IMR-90 (cell line): Measurements from ENCODE around the gene RHOB. TPM values are rescaled to one million over a fixed set of nuclear protein-coding genes. Genes with fewer than 3 reads are reported as not detected.

Experiments used
- ATAC-seq: fragments of 200-7000 bp; cut with Tn5 transposase; 2 replicates; pipeline ENCODE4 v1.9.1; 2020; ENCODE audit warnings: low read depth, mild to moderate bottlenecking, moderate library complexity
- BruUV-seq: library from RNA; stranded (reverse); fragments of 400-500 nt; replicated peaks from 2 replicates; lab custom pipeline; 2021; lab: Mats Ljungman, UMichigan
- CTCF ChIA-PET: fragments of 300-600 bp; formaldehyde crosslinking; extraction: SDS; loops from one replicate; lab custom pipeline; 2021; ENCODE audit warnings: antibody characterized with exemption; lab: Yijun Ruan, JAX
- POLR2A ChIA-PET: fragments of 300-600 bp; sonication (Branson Sonifier 250); formaldehyde crosslinking; loops from one replicate; lab custom pipeline; 2022; ENCODE audit warnings: antibody characterized with exemption; ENCODE audit not compliant: unreplicated experiment; lab: Charles Lee
- DNase-seq: peaks from one replicate; pipeline ENCODE4 v3.0.0; 2013
- H2AFZ ChIP-seq: replicated peaks from 2 replicates; pipeline ENCODE3; 2013; ENCODE audit warnings: low read length, mild to moderate bottlenecking; ENCODE audit not compliant: poor library complexity
- H2AK5ac ChIP-seq: 2 replicates; pipeline ENCODE4 v1.6.1; 2013; ENCODE audit warnings: low read depth, low read length, inconsistent platforms
- H2AK9ac ChIP-seq: replicated peaks from 2 replicates; pipeline ENCODE3; 2013; ENCODE audit warnings: mild to moderate bottlenecking, low read depth, low read length, moderate library complexity; ENCODE audit not compliant: poor library complexity
- H2BK120ac ChIP-seq: 2 replicates; pipeline ENCODE4 v1.6.1; 2013; ENCODE audit warnings: low read depth, low read length, inconsistent platforms
- H2BK15ac ChIP-seq: 3 replicates; pipeline ENCODE4 v1.6.1; 2013; ENCODE audit warnings: low read depth, low read length, inconsistent platforms
- H2BK20ac ChIP-seq: 2 replicates; pipeline ENCODE4 v1.6.1; 2013; ENCODE audit warnings: low read depth, mild to moderate bottlenecking, inconsistent platforms, low read length, moderate library complexity
- H2BK5ac ChIP-seq: 2 replicates; pipeline ENCODE4 v1.6.1; 2013; ENCODE audit warnings: mild to moderate bottlenecking, low read depth, low read length, inconsistent platforms; ENCODE audit not compliant: poor library complexity, severe bottlenecking
- H3K14ac ChIP-seq: replicated peaks from 2 replicates; pipeline ENCODE4 v1.6.1; 2013; ENCODE audit warnings: low read depth, low read length, inconsistent platforms
- H3K18ac ChIP-seq: 2 replicates; pipeline ENCODE4 v1.6.1; 2013; ENCODE audit warnings: low read depth, low read length, control low read depth
- H3K23ac ChIP-seq: 2 replicates; pipeline ENCODE4 v1.6.1; 2013; ENCODE audit warnings: low read depth, low read length, inconsistent platforms
- H3K27ac ChIP-seq: 2 replicates; pipeline ENCODE4 v1.5.1; 2013; ENCODE audit warnings: mild to moderate bottlenecking, control low read depth, low read length; ENCODE audit not compliant: insufficient read depth
- H3K27me3 ChIP-seq: 2 replicates; pipeline ENCODE4 v1.6.1; 2013; ENCODE audit warnings: low read length; ENCODE audit not compliant: control insufficient read depth, insufficient read depth
- H3K36me3 ChIP-seq: 2 replicates; pipeline ENCODE4 v1.6.1; 2013; ENCODE audit warnings: low read length, mixed read lengths; ENCODE audit not compliant: control insufficient read depth, insufficient read depth
- H3K4ac ChIP-seq: 2 replicates; pipeline ENCODE4 v1.6.1; 2013; ENCODE audit warnings: low read depth, low read length, inconsistent platforms
- H3K4me1 ChIP-seq: 2 replicates; pipeline ENCODE4 v1.6.1; 2013; ENCODE audit warnings: low read length, mixed read lengths; ENCODE audit not compliant: control insufficient read depth, insufficient read depth
- H3K4me2 ChIP-seq: 2 replicates; pipeline ENCODE4 v1.6.1; 2013; ENCODE audit warnings: low read depth, mild to moderate bottlenecking, control low read depth, low read length, moderate library complexity
- H3K4me3 ChIP-seq: 2 replicates; pipeline ENCODE4 v1.5.1; 2013; ENCODE audit warnings: low read depth, mild to moderate bottlenecking, control low read depth, low read length, moderate library complexity; ENCODE audit not compliant: insufficient read depth
- H3K56ac ChIP-seq: 2 replicates; pipeline ENCODE4 v1.6.1; 2013; ENCODE audit warnings: low read length, inconsistent platforms; ENCODE audit not compliant: insufficient read depth; ENCODE audit errors: extremely low read depth
- H3K79me1 ChIP-seq, 2 experiments: 2 replicates each; pipeline ENCODE4 v1.6.1; 2013; ENCODE audit warnings: low read length in 2 of 2, inconsistent platforms in 1 of 2, low read depth in 1 of 2
- H3K9ac ChIP-seq: 2 replicates; pipeline ENCODE4 v1.6.1; 2013; ENCODE audit warnings: low read depth, low read length, control low read depth
- H3K9me1 ChIP-seq: 2 replicates; pipeline ENCODE4 v1.6.1; 2013; ENCODE audit warnings: low read length, inconsistent platforms; ENCODE audit not compliant: insufficient read depth
- H3K9me3 ChIP-seq: 2 replicates; pipeline ENCODE4 v1.6.1; 2013; ENCODE audit warnings: low read length; ENCODE audit not compliant: control insufficient read depth, insufficient read depth
- H4K20me1 ChIP-seq: 2 replicates; pipeline ENCODE4 v1.6.1; 2013; ENCODE audit warnings: low read length, inconsistent platforms; ENCODE audit not compliant: insufficient read depth
- H4K5ac ChIP-seq: 2 replicates; pipeline ENCODE4 v1.6.1; 2013; ENCODE audit warnings: mild to moderate bottlenecking, low read depth, low read length, control low read depth
- H4K8ac ChIP-seq, 2 experiments: 2 replicates each; pipeline ENCODE4 v1.6.1; 2013; ENCODE audit warnings: low read depth in 2 of 2, low read length in 2 of 2, control low read depth in 1 of 2, inconsistent platforms in 1 of 2
- H4K91ac ChIP-seq: 2 replicates; pipeline ENCODE4 v1.6.1; 2013; ENCODE audit warnings: low read depth, low read length, inconsistent platforms; ENCODE audit not compliant: insufficient read depth
- BHLHE40 ChIP-seq: fragments of 150-350 bp; IDR thresholded peaks from 2 replicates; pipeline ENCODE4 v1.6.1; 2016; ENCODE audit warnings: mild to moderate bottlenecking, low read depth, low read length
- CTCF ChIP-seq: conservative IDR thresholded peaks from 2 replicates; pipeline ENCODE4 v1.5.1; 2012; ENCODE audit warnings: mild to moderate bottlenecking, low read depth, low read length, improper control_type of control experiment
- FOS ChIP-seq: fragments of 150-350 bp; IDR thresholded peaks from 2 replicates; pipeline ENCODE4 v1.6.1; 2016; ENCODE audit warnings: low read depth, low read length
- MAFK ChIP-seq: IDR thresholded peaks from 2 replicates; pipeline ENCODE4 v1.6.1; 2012; ENCODE audit warnings: low read depth, low read length, improper control_type of control experiment
- MXI1 ChIP-seq: IDR thresholded peaks from 2 replicates; pipeline ENCODE4 v1.6.1; 2012; ENCODE audit warnings: low read depth, mild to moderate bottlenecking, low read length, moderate library complexity, borderline replicate concordance
- RFX5 ChIP-seq: IDR thresholded peaks from 2 replicates; pipeline ENCODE4 v1.8.0; 2012; ENCODE audit warnings: low read depth, mild to moderate bottlenecking, low read length, moderate library complexity
- SMC3 ChIP-seq: fragments of 150-350 bp; IDR thresholded peaks from 2 replicates; pipeline ENCODE4 v1.6.1; 2016; ENCODE audit warnings: low read depth, mild to moderate bottlenecking, antibody characterized with exemption, low read length, moderate library complexity
- WGBS, 2 experiments: methylation state at CpG; one replicate each; pipeline versions ENCODE4 v1.1.5 to v1.1.7; 2013; ENCODE audit warnings: missing lambda C conversion rate in 2 of 2; ENCODE audit not compliant: insufficient read length in 1 of 2; ENCODE audit errors: extremely low coverage in 2 of 2; 5-methylcytosine and 5-hydroxymethylcytosine counted together
- dilution Hi-C: fragments of 300-500 bp; cut with HindIII; formaldehyde crosslinking; loops from one replicate; pipeline ENCODE4 v1.14.3; 2018; ENCODE audit warnings: low sequenced_read_pairs; ENCODE audit not compliant: unreplicated experiment
- in situ Hi-C: fragments of 300-500 bp; cut with MboI; formaldehyde crosslinking; loops from 3 replicates; pipeline ENCODE4 v1.14.3; 2019; ENCODE audit warnings: low sequenced_read_pairs, inconsistent platforms, mixed read lengths
- intact Hi-C: fragments of 100-400 bp; cut with micrococcal nuclease; formaldehyde crosslinking; loops from 2 replicates; pipeline ENCODE4 v1.10.0; 2022
- polyA plus RNA-seq, 3 experiments: library from polyadenylated mRNA; depleted of rRNA; stranded (reverse); fragments of >200 nt; gene quantifications; 2 replicates each; pipeline ENCODE4 v1.2.3, GENCODE V29; 2012; ENCODE audit warnings: low replicate concordance in 1 of 3
- total RNA-seq: library from RNA; depleted of rRNA; stranded (reverse); fragments of >200 nt; gene quantifications from 2 replicates; pipeline ENCODE4 v1.2.3, GENCODE V29; 2012
- TF ChIP-seq, protein P1 (sequence below): fragments of 150-350 bp; IDR thresholded peaks from 2 replicates; pipeline ENCODE4 v1.6.1; 2017; ENCODE audit warnings: mild to moderate bottlenecking, antibody characterized with exemption, low read length, low read depth

RHOB gene
- total and polyA plus RNA-seq, 2 of the 4 experiments (the other 2 are of a cell fraction), result 112 to 149 TPM

DNA sequence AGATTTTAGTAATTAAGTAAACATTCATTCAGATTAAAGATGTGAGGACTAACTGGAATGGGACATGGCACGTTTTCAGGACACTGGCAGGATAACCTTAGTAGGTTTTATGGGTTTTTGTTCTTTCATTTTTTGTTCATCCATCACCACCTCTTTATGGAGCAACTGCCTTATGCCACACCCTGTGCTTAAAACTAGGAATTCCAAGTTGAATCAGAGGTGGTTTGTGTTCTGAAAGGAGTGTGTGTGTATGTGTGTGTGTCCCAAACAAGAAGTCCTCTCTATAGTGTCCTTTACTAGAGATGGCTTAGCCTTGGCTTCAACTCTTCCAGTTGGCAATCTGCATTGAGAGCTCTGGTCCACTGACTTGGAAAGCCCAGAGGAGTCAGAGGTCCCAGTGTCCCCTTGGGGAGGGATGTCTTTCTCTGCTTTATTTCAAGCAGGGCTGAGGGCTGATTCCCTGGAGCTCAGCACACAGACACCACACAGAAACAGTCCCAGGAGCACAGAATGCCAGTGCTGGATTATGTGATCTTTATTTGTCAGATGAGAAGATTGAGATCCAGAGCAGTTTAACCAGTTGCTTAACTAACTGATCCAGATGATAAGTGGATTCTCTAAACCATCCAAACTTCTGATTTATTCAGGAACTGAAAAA lies 25.2 kb downstream of the RHOB start:
- Histone ChIP-seq H4K5ac (no peak overlapping the region), H2BK15ac (no peak overlapping the region), H3K14ac (no peak overlapping the region), H3K27ac (no peak overlapping the region), H3K27me3 (peaks cover 17% of the 10 kb centered on the region), H3K9ac (no peak overlapping the region), H4K20me1 (no peaks in the 10 kb centered on the region), H3K9me3 (no peaks in the 10 kb centered on the region), H3K4me2 (no peak overlapping the region), H3K9me1 (no peaks in the 10 kb centered on the region; the same call in 1 of the 2 replicates), H3K36me3 (no peaks in the 10 kb centered on the region), H2BK20ac (no peak overlapping the region), H2BK5ac (no peak overlapping the region), H3K4ac (no peak overlapping the region), H3K4me1 (peaks cover 3% of the 10 kb centered on the region), H4K8ac (no peak overlapping the region), H2AK5ac (no peak overlapping the region), H2AK9ac (no peak overlapping the region), H4K91ac (no peak overlapping the region), H2BK120ac (no peak overlapping the region), H3K56ac (no peak overlapping the region), H2AFZ (no peak overlapping the region), H3K79me1 (no peaks in the 10 kb centered on the region), H3K4me3 (no peak overlapping the region), H3K18ac (no peak overlapping the region), H3K23ac (no peak overlapping the region)
- in situ Hi-C loops, result no loop called here
- intact Hi-C loops, result no loop called here
- WGBS, 2 experiments, result no CpG with 5 or more reads among the region's 1 CpG
- no peak for TF ChIP-seq MAFK
- TF ChIP-seq FOS, result no peak
- TF ChIP-seq BHLHE40, result no peak
- no peak for TF ChIP-seq RFX5
- no peak for TF ChIP-seq MXI1
- no peak for TF ChIP-seq SMC3
- TF ChIP-seq CTCF, result no peak
- TF ChIP-seq, protein P1, sequence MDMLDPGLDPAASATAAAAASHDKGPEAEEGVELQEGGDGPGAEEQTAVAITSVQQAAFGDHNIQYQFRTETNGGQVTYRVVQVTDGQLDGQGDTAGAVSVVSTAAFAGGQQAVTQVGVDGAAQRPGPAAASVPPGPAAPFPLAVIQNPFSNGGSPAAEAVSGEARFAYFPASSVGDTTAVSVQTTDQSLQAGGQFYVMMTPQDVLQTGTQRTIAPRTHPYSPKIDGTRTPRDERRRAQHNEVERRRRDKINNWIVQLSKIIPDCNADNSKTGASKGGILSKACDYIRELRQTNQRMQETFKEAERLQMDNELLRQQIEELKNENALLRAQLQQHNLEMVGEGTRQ, result no peak
- ATAC-seq, result no peak
- ChIA-PET POLR2A (no interaction called here), CTCF (no interaction called here)
- no TSS peak for BruUV-seq
- DNase-seq, result no peak
- dilution Hi-C loops, result no loop called here
